ENCODE measurements around the gene SAMD10.
"Not testable (repeated sequence)": the region's sequence is repeated elsewhere in the genome, so short reads cannot be mapped to it uniquely, and the experiment has no call there.

SAMD10 gene

DNA sequence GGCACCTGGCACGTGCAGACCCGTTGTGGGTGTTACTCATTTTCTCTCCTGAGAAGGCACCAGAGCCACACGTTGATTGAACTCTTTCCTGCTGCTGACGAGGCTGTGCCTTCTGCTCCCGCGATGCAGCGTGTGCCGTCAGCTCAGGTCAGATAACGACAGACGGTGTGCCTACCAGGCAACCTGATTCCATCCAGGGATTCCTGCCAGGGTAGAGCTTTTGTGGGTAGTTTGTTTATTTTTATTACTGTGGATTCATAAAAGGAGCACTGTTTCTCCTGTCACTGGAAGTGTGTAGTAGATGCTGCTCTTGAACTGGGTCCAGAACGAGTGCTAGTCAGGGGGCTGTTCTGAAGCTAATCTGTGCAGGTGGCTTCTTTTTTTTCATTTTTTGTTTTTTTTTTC, 22.2 kb upstream of the SAMD10 start:
- no peak for DNase-seq (ENCODE audit: low read depth in 3 of 3)

DNA sequence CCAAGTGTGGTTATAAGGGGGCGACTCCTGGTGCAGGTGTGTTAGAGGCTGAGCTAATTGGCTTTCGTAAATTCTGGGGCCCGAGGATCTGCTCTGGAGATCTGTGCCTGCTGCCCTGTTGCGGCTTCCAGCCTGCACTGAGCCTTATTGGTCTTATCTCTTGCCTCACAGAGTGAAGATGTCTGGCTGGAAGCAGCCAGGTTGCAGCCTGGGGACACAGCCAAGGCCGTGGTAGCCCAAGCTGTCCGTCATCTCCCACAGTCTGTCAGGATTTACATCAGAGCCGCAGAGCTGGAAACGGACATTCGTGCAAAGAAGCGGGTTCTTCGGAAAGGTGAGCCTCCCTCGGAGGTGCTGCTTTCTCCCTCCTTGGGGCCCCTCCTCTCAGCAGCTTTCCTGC, 21.5 kb upstream of the SAMD10 start:
- no peak for DNase-seq (ENCODE audit: low read depth in 3 of 3)

DNA sequence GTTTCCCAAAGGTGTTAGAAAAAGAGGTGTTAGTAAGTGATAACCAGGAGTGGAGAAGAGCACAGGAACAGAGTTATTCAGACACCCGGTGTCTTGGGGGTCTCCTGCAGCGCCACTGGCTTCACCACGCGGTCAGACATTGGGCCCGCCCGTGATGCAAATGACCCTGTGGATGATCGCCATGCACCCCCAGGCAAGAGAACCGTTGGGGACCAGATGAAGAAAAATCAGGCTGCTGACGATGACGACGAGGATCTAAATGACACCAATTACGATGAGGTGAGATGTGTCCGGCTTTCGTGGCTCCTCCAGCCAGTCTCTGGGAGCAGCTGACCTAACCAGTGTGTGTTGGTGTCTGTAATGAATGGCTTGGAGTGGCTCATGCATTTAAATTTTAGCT, 3.5 kb upstream of the SAMD10 start:
- DNase-seq (ENCODE audit: low read depth in 3 of 3) = no peak

DNA sequence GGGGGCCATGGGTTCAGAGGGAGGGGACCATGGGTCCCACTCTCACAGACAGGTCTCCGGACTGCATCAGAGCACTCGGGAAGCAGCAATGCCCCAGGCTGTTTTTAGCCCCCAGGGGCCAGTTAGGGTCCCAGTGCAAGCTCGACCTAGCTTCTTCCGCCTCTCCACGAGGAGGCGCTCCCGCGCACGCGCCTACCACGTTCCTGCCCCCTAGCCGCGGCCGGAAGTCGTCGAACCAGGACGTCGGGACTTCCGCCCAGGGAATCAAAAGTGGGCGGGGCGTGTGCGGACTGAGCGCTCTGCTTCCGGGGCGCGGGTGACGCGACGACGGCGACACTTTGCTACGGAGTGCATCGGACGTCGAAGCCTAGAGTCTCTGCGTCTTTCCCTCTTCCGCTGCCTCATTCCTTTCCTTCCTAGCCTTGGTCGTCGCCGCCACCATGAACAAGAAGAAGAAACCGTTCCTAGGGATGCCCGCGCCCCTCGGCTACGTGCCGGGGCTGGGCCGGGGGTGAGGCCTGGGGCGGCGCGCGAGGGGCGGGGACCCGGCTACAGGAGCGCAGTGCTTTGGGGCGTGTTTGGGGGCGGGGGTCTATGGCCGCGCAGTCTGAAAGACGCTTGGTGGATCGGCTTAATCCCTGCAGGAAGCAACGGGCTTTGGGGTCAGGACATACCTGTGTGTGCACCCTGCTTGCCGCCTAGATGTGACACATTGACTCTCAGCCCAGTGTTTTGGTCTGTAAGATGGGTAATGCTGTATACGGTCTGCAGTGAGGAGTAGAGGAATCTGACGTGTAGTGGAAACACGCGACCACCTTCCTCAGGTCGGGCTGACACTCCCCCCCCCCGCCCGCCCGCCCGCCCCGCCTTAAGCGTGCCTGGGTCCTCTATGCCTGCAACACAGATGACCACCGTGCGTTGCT, 1.6 kb upstream of the SAMD10 start, which contains the start of gene PRPF6:
TSS of gene PRPF6 (plus strand) at position 327 of the 923 bp plus-strand sequence. CDS start at position 441, 114 bp downstream.
- DNase-seq (ENCODE audit: low read depth in 3 of 3) = peak; percentile 90 to 94 (median 93)

DNA sequence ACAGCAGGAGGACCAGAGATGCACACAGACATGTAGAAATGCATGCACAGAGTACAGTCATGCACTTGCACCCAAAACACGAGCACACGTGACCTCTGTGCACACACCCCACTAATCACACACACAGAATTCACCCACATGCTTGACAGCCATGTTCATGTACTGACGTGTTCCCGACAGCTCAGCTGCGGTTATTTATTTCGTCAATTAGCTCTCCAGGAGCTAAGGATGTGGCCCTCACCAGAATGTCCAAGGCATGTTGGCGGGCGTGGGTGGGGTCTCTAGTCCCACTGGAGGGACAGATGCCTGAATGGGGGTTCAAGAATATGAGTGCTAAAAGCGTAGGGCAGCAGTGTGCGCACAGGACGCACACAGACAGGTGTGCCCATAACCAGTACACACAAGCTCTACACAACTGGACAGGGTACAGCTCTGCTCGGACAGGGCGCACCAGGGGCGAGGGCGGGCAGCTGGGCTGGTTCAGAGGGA, 919 bp upstream of the SAMD10 start:
- no peak for DNase-seq (ENCODE audit: low read depth in 3 of 3)

DNA sequence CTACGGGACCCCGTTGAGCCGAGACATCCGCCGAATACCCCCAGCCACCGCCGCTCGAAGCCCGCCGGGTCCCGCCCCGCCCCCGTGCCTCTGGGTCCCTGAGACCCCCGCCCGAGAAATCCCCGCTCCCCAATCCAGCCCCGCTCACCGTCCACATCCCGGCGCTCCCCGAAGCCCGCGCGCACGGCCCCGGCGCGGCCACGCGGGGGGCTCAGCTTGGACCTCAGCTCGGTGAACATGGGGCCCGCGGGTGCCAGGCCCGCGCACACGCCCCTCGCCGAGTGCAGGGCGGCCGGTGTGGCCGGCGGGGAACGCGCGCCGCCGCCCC, 249 bp downstream of the SAMD10 start:
- no peak for DNase-seq (ENCODE audit: low read depth in 3 of 3)

DNA sequence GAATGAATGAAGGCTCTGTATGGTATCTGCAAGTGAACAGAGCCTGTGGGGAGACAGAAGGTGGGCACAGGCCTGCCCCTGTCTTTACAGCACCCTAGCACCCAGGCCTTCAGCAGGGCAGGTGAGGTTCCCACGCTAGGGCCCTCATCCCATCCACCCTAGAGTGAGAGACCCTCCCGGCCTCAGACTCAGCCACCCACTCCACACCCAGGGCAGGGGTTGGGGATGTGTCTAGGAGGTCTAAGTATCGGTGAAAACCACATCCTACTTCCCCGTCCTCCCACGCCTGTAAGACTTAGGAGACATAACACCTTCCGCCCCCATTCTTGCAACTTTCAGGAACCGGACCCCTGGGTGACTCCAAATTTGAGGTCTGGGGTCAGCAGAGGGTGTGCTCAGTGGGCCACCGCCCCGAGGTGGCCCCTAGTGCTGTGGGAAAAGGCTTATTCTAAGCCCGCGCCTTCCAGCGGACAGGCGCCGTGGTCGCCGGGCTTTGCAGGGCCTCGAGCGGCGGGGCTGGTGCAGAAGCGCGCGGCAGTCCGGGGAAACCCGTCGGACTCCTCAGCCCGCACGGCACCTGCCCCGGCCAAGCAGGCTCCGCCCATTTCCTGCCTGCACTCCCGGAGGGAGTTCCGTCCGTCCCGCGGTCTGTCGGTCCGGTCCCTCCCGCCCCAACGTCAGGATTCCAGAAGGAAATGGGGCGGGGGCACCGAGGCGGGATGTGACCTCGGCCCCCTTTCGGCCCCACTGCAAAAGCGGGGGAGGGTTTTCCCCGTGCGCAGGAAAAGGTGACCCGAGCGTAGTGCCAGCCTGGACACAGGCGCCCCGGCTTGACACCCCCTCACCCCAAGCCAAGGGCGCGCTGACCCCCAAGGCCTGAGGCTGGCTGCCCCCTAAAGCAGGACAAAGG, 868 bp downstream of the SAMD10 start:
- peak in 1 of 3 experiments; percentile 74 for DNase-seq (ENCODE audit: low read depth in 3 of 3)

DNA sequence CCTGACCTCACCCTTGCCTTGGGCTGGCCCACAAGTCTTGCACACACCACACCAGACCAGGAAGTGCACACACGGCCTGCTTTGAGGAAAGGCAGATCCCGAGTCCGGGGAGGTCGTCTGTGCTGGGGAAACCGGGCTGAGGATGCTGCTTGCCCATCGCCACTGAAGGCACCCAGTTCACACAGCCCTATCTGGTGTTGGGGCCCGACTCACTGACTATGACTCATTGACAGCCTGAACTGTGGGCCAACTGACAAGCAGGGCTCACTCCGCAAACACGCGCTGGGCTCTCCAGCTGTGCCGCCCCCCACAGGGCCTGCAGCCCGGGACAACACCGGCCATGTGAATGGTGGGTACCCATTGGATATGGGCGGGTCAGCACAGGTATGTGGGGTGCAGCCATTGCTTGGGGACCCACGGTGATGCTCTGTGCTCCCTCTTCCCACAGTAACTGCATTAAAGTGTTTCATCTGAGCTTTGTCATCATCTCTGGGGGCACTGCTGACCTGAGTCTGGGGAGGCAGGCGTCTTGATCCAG, 1.6 kb downstream of the SAMD10 start:
- peak in 2 of 3 experiments; percentile 52 to 59 for DNase-seq (ENCODE audit: low read depth in 3 of 3)

DNA sequence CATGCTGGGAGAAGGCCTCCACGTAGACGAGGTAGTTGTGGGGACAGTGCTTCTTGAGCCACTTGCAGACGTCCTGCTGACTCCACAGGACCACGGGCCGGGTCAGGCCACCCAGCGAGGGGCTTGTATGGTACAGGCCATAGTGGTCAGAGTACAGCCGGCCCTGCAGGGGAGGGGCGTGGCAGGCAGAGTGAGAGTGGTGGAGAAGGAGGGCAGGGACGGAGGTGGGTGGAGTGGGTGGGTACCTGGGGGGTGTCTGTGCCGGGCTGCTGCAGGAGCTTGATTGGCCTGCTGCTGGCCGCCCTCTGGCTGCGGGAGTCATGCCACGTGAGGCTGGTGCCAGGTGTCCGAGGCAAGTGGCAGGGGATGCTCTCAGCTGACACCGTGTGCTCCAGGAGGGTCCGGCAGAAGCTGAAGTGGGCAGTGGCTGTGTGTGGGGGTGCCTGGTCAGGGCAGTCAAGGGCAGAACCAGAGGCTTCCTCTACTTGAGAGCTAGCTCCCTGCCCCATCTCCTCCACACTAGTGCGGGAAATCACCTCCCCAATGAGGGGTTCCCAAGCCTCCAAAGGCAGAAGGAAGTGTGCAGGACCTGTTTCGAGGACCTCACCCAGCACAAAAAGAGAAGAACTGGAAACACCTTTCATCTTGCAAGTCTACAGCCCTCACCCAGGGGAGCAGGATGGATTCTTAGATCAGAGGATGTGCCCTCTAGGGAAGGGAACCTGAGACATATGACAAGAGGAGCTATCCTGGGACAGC, 2.3 kb downstream of the SAMD10 start:
- DNase-seq (ENCODE audit: low read depth in 3 of 3) = no peak

DNA sequence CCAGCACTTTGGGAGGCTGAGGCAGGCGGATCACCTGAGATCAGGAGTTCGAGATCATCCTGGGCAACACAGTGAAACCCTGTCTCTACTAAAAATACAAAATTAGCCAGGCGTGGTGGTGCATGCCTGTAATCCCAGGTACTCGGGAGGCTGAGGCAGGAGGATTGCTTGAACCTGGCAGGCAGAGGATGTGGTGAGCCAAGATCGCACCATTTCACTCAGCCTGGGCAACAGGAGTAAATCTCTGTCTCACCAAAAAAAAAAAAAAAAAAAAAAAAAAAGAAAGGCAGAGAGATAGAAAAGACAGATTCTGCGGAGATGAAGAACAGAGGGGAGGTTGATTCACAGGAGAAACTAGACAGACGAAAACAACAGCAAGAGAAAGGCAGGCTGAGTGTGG, 2.9 kb downstream of the SAMD10 start:
- DNase-seq (ENCODE audit: low read depth in 3 of 3) = not testable (repeated sequence)

DNA sequence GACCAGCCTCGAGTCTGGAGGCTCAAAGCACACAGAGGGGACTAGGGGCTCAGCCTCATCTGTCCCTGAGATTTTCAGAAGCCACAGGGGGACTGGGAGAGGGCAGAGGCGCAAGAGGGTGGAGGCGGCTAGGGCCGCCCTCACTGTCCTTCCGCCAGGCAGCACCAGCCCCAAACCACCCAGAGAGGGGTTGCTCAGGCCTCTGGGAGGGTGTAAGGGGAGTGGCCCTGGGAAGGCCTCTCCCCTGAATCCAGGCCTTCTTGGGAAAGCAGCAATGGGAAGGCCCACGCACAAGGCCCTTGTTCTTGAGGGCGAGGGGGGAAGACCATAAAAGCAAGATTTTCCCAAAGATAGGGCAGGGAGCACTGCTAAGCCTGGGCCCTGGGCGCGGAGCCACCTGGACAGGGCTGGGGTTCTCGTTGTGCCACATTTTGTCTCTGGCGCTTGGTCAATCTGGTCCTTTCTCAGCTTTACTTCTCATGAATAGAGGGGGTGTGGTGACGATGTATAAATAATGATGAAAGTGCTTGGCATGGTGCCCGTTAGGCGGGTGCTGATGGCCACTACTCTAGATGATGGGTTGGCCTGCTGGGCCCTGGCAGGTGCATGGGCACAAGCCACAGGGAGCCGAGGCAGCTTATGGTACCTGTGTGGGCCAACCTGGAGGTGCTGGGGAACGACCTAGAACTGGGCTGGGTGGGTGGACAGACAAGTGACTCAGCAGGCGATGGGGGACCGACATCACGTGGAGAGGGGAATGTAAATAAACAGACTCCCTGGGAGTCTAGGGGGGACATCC, 4.8 kb downstream of the SAMD10 start:
- DNase-seq (ENCODE audit: low read depth in 3 of 3) = no peak

DNA sequence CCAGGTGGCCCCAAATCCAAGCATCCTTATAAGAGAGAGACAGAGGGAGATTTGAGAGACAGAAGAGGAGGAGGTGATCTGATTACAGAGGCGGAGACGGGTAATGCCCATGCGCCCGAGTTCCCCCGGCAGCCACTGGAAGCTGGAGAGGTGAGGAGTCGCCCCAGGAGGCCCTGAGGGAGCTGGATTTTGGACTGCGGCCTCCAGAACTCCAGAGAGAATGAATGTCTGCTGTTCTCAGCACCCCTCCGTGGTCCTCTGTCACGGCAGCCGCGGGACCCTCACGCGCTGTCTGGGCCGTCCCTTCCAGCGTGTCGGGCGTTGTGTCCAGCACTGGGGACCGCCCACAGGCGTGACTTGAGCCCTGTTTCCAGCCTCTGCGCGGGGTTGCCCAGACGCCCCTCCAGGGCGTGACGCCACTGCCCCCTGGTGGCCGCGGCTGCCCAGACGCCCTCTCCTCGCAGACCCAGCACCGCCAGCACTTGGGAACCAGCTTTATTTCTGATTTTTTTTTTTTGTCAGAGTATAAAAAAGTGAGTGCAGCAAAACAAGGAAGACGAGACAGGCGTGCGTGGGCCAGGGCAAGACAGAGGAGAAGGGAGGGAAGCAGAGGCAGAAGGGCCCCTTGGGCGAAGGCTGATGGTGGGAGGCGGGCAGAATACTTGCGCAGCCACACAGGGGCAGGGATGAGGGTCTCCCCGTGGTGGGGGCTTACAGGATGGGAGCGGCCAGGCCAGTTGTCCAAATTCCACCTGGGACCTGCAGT, 5.6 kb downstream of the SAMD10 start:
- peak; percentile 58 to 74 (median 60) for DNase-seq (ENCODE audit: low read depth in 3 of 3)

DNA sequence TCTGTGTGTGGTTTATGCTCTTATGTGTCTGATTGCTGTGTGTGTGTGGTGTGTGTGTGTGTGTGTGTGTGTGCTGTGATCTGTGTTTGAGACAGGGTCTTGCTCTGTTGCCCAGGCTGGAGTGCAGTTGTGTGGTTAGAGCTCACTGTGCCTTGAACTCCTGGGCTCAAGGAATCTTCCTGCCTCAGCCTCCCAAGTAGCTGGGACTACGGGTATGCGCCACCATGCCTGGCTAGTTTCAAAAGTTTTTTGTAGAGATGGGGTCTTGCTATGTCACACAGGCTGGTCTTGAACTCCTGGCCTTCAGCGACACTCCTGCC, 6.3 kb downstream of the SAMD10 start:
- no peak for DNase-seq (ENCODE audit: low read depth in 3 of 3)

DNA sequence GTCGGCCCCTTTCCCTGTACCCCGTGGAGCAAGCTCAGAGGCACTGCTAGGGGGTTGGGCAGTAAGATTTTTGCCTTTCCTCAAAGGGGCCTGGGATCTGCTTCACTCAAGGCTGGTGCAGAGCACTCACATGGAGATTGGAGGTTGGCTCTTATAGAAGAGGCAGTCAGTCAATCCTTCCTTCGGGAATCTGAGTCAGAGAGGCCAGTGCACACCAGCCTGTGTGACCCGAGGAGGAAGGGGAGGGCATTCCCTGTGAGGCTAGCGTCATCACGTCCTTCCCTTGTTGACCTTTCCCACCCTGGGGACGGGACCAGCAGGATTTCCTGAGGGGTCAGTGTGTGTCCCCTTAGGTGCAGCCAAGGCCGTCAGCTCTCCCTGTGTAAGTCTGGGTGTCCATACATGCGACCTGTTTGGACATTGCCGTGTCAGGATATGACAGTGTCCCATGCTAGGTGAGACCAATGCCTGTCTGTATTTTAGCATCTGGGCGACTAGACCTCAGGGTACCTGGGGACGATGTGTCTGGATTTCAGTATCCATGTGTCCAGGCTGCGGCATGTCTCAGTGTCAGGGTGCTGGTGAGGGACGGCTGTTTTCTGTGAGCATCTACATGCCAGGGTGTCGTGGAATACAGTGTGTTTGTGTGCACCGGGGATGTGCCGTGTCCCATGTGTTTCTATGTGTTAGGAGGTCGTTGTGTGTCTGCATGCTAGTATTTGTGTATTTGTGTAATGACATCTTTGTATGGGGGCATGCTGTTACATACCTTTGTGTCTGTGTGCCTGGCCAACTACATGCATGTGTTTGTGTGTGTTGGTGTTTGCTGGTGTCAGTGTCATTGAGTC, 6.9 kb downstream of the SAMD10 start:
- DNase-seq (ENCODE audit: low read depth in 3 of 3) = no peak

DNA sequence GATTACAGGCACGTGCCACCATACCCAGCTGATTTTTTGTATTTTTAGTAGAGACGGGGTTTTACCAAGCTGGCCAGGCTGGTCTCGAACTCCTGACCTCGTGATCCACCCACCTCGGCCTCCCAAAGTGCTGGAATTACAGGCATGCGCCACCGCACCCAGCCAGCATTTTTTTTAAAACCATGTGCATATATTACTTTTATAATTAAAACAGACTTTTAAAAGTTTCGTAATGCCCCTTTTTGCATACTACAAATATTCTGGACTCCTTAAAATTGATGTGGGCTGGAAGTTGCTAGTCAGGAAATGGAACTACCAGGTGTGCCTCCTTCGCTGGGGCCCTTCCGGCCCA, 7.5 kb downstream of the SAMD10 start:
- DNase-seq (ENCODE audit: low read depth in 3 of 3) = not testable (repeated sequence)

DNA sequence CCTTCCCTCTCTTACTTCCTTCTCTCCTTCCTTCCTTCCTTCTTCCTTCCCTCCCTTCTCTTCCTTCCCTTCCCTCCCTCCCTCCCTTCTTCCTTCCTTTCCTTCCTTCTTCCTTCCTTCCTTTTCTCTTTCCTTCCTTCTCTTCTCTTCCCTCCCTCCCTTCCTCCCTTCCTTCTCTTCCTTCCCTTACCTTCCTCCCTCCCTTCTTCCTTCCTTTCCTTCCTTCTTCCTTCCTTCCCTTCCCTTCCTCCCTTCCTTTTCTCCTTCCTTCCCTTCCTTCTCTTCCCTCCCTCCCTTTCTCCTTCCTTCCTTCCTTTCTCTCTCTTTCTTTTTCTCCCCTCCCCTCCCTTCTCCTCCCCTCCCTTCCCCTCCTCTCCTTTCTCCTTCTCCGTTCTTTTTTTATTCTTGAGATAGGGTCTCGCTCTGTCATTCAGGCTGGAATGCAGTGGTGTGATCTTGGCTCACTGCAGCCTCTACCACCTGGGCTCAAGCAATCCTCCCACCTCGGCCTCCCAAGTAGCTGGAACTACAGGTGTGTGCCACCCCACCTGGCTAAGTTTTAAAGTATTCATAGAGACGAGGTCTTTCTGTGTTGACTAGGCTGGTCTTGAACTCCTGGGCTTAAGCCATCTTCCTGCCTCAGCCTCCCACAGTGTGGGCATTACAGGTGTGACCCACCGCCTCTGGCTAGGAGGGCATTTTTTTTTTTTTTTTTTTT, 8.6 kb downstream of the SAMD10 start:
- no peak for DNase-seq (ENCODE audit: low read depth in 3 of 3)

DNA sequence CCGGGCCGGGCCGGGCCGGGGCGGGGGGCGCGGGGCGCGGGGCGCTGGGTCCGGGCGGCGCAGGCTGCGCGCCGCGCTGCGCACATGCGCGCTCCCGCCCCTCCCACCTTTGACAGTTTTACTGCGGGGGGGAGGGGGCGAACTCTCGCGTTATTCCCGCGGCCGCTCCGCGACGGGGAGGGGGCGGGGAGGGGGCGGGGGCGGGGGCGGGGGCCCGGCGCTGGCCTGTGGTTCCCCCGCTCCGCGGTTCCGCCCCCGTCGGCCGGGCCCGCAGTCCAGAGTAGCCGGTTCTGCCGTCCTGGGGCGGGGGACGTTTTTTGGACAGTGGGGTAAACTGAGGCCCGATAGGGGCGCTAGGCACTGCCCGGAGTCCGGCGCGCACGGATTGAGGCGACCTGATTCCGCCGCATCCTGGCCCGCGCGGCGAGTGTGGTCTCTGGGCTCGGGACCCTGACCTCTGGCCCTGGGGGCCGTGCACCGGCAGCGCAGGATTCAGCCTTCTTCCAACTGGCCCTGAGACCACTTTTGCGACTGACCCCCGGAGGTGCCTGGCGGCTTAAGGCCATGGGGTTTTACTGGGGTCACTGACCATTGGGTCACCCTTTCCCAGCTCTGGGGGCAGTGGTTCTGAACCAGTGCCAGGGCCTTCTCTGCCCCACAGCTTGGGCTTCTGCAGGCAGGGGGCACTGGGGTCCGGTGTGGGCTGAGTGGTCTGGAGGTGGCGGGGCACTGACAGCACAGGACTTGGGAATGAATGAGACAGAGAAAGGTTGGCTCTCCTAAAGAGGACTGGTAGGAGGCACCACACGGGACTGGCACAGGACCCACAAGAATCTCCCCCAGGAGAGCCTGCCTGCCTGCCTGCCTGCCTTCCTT, 9.4 kb downstream of the SAMD10 start, which contains the start of gene ZNF512B:
TSS of gene ZNF512B (minus strand) at position 93 of the 876 bp plus-strand sequence. CDS start 1,980 bp downstream, outside the sequence.
- peak in 1 of 3 experiments; percentile 64 for DNase-seq (ENCODE audit: low read depth in 3 of 3)
